WTC11 (cell line): ENCODE results near the gene FMN2.

Experiments
- NFE2L1 ChIP-seq: sonication (generic); formaldehyde crosslinking; IDR thresholded peaks from 2 replicates; pipeline ENCODE4 v1.8.1; 2023; ENCODE audit warnings: missing genetic modification reagents
- TP53 ChIP-seq: sonication (generic); formaldehyde crosslinking; IDR thresholded peaks from 2 replicates; pipeline ENCODE4 v1.8.1; 2023; ENCODE audit warnings: mild to moderate bottlenecking, missing genetic modification reagents
- TF ChIP-seq, protein P1 (sequence below): fragments of 200-600 bp; IDR thresholded peaks from 2 replicates; pipeline ENCODE4 v1.8.0; 2022; ENCODE audit warnings: antibody characterized with exemption
- TF ChIP-seq, protein P2 (sequence below): sonication (generic); formaldehyde crosslinking; conservative IDR thresholded peaks from 2 replicates; pipeline ENCODE4 v1.8.1; 2022; ENCODE audit warnings: mild to moderate bottlenecking, missing genetic modification reagents
- TF ChIP-seq, protein P3 (sequence below): sonication (generic); formaldehyde crosslinking; IDR thresholded peaks from 2 replicates; pipeline ENCODE4 v1.8.1; 2023; ENCODE audit warnings: mild to moderate bottlenecking, missing genetic modification reagents, borderline replicate concordance
- TF ChIP-seq, protein P4 (sequence below): fragments of 250-450 bp; sonication (Bioruptor Pico); conservative IDR thresholded peaks from 2 replicates; pipeline ENCODE4 v1.9.0; 2021; ENCODE audit warnings: mild to moderate bottlenecking

DNA sequence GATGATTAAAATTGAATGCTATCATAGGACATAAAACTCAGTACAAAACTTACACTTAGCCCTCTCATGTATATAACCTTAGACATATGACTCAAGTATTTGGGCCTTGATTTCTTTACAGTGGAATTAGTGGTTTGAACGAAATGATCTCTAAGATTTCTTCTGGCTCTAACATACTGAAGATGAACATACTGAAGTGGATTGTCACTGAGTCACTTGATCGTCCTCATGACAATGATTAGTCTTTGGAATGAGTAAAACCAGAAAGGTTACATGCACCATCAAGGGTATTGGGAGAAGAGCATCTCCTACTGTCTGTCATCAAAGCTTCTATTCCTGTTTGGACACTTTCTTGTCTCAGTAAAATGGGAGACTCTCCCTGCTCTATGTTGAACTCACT lies 17.4 kb downstream of the FMN2 start:
- TF ChIP-seq NFE2L1 (CRISPR knock-in tag), result no peak
- TF ChIP-seq, protein P1, sequence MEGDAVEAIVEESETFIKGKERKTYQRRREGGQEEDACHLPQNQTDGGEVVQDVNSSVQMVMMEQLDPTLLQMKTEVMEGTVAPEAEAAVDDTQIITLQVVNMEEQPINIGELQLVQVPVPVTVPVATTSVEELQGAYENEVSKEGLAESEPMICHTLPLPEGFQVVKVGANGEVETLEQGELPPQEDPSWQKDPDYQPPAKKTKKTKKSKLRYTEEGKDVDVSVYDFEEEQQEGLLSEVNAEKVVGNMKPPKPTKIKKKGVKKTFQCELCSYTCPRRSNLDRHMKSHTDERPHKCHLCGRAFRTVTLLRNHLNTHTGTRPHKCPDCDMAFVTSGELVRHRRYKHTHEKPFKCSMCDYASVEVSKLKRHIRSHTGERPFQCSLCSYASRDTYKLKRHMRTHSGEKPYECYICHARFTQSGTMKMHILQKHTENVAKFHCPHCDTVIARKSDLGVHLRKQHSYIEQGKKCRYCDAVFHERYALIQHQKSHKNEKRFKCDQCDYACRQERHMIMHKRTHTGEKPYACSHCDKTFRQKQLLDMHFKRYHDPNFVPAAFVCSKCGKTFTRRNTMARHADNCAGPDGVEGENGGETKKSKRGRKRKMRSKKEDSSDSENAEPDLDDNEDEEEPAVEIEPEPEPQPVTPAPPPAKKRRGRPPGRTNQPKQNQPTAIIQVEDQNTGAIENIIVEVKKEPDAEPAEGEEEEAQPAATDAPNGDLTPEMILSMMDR, result no peak
- TF ChIP-seq, protein P2, sequence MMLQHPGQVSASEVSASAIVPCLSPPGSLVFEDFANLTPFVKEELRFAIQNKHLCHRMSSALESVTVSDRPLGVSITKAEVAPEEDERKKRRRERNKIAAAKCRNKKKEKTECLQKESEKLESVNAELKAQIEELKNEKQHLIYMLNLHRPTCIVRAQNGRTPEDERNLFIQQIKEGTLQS (CRISPR knock-in tag), result no peak
- TF ChIP-seq, protein P3, sequence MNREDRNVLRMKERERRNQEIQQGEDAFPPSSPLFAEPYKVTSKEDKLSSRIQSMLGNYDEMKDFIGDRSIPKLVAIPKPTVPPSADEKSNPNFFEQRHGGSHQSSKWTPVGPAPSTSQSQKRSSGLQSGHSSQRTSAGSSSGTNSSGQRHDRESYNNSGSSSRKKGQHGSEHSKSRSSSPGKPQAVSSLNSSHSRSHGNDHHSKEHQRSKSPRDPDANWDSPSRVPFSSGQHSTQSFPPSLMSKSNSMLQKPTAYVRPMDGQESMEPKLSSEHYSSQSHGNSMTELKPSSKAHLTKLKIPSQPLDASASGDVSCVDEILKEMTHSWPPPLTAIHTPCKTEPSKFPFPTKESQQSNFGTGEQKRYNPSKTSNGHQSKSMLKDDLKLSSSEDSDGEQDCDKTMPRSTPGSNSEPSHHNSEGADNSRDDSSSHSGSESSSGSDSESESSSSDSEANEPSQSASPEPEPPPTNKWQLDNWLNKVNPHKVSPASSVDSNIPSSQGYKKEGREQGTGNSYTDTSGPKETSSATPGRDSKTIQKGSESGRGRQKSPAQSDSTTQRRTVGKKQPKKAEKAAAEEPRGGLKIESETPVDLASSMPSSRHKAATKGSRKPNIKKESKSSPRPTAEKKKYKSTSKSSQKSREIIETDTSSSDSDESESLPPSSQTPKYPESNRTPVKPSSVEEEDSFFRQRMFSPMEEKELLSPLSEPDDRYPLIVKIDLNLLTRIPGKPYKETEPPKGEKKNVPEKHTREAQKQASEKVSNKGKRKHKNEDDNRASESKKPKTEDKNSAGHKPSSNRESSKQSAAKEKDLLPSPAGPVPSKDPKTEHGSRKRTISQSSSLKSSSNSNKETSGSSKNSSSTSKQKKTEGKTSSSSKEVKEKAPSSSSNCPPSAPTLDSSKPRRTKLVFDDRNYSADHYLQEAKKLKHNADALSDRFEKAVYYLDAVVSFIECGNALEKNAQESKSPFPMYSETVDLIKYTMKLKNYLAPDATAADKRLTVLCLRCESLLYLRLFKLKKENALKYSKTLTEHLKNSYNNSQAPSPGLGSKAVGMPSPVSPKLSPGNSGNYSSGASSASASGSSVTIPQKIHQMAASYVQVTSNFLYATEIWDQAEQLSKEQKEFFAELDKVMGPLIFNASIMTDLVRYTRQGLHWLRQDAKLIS (CRISPR knock-in tag), result no peak
- no peak for TF ChIP-seq TP53 (CRISPR knock-in tag)
- TF ChIP-seq, protein P4, sequence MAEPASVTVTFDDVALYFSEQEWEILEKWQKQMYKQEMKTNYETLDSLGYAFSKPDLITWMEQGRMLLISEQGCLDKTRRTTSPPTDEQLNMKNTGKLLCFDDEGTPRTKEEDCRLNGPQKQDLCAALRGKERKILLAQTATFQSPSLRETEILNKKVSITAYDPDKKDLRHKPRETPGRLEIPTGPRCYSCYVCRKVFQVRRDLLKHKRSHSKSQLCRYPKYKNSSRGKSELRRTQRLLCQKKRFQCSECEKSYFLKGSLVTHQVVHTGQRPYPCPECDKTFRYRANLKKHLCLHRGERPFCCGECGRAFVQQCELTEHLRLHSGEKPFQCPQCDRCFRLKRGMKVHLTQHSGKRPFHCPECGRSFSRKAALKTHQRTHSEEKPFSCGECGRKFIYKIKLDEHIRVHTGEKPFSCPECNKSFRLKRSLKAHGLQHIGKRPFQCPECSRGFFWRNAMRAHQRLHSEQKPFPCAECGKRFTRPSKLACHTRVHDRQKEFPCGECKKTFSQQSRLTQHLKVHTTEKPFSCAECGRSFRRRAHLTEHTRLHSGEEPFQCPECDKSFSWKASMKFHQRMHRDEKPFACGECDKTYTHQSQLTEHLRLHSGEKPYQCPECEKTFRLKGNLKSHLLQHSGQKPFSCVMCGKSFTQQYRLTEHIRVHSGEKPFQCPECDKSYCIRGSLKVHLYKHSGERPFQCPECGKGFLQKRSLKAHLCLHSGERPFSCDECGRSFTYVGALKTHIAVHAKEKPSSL (CRISPR knock-in tag), result no peak
